ENCODE data around the gene GPR87. TPM values are rescaled to one million over a fixed set of nuclear protein-coding genes. Genes with fewer than 3 reads are reported as not detected.

GPR87 gene, protein sequence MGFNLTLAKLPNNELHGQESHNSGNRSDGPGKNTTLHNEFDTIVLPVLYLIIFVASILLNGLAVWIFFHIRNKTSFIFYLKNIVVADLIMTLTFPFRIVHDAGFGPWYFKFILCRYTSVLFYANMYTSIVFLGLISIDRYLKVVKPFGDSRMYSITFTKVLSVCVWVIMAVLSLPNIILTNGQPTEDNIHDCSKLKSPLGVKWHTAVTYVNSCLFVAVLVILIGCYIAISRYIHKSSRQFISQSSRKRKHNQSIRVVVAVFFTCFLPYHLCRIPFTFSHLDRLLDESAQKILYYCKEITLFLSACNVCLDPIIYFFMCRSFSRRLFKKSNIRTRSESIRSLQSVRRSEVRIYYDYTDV
- not detected for total RNA-seq

DNA sequence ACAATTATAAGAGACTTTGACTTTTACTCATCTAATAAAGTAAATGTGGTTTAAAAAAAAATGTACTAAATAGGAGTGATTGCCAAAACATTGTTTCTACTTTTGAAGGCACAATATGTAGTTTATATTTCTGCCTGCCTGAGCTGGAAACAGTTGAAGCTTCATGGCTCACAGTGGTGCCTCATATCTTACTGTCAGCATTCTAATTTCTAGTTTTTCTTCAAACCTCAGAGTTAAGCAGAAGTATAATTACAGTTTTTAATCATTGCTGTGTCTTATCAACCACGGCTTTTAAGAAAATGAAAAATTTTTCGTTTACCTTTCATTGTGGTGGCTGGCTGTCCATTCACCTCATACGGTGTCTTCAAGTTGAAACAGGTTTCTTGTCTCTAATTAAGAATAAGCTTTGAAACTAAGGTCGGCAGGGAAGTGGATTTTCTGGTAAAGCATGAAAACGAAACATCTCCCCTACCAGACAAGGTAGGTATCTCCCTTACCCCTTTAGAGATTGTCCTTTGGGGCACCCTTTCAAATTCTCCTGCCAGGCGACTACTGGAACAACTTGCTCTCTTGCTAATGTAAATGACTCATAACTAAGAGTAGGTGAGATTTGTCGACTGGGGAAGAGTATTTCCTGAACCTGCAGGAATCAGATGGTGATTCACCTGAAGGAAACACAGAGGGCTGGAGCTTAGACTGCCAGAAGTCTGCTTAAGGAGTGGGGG is at the start of gene GPR87:
Gene GPR87, minus strand, starts transcription at position 554 of the 725 bp plus-strand sequence. CDS start 16,720 bp downstream, outside the sequence.
- DNase-seq (ENCODE audit: low spot score), result no peak
- Histone ChIP-seq H3K9me3 (no peaks in the 10 kb centered on the region), H3K4me1 (no peaks in the 10 kb centered on the region), H3K27ac (no peak within 1 kb of the TSS), H3K36me3 (no peaks in the 10 kb centered on the region), H3K4me3 (no peak within 1 kb of the TSS), H3K27me3 (no peaks in the 10 kb centered on the region)
- no peak for TF ChIP-seq CTCF (IDR thresholded peaks at IDR 0.05)

- TF ChIP-seq CTCF (IDR thresholded peaks at IDR 0.05), result no peak
- no peak for DNase-seq (ENCODE audit: low spot score)
- Histone ChIP-seq H3K4me3 (no peak overlapping the region), H3K9me3 (no peaks in the 10 kb centered on the region), H3K27ac (no peak overlapping the region), H3K27me3 (no peaks in the 10 kb centered on the region), H3K36me3 (no peaks in the 10 kb centered on the region), H3K4me1 (no peaks in the 10 kb centered on the region)
Measured at GRCh38 chr3:151362751-151363174, 46.1 kb upstream of the GPR87 start.

GRCh38 chr3:151357463-151357850 is 40.8 kb upstream of the GPR87 start:
- H3K27me3 ChIP-seq, result no peaks in the 10 kb centered on the region
- H3K4me3 ChIP-seq, result no peak overlapping the region
- H3K4me1 ChIP-seq, result no peaks in the 10 kb centered on the region
- no peaks in the 10 kb centered on the region for H3K36me3 ChIP-seq
- DNase-seq (ENCODE audit: low spot score), result no peak
- no peaks in the 10 kb centered on the region for H3K9me3 ChIP-seq
- TF ChIP-seq CTCF (IDR thresholded peaks at IDR 0.05), result no peak
- H3K27ac ChIP-seq, result no peak overlapping the region

DNA sequence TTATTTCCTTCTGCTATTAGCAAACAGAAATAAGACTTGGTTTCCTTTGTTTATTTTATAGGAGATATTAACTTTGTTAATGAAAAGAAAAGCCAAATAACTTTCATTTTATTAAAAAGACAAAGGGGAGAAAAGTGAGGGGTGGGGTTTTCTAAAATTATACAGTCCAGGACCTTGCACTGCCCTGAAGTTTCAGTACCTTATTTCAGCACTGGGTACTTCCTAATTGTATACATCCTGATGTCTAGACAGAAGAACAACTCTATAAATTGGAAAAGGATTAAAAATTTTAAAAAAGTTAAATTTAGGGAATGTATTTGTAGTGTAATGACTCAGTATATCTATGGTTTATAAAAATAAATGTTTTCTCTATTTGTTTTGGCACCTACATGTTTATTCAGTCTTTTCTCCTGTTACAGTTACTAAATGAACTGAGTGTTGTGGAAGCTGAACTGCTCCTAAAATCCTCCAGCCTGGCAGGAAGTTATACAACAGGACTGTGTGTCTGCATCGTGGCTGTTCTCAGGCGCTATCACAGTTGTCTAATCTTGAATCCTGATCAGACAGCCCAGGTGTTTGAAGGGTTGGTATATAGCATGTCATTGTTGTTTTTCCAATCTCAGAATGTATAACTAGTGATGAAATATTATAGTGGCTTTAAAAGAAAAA is 40.3 kb upstream of the GPR87 start:
- no peak for DNase-seq (ENCODE audit: low spot score)
- H3K4me3 ChIP-seq, result no peak overlapping the region

DNA sequence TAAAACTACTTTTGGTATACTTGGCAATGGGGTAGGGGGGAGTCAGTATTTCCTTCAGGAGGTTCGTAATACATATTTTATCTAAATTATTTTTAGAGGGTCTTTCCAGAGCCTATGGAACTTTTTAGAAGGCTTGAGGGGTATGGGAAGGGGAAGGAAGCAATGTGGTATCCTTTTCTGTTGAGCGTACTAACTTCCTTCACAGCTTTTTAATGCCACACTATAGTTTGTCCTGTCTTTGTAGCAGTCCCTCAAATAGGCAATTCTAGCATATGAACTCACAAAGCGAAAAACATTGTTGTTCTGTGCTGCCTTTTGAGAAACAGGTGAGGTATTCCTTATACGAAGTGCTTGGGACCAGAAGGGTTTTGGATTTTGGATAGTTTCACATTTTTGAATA is 35.0 kb upstream of the GPR87 start:
- Histone ChIP-seq H3K4me1 (no peaks in the 10 kb centered on the region), H3K9me3 (no peaks in the 10 kb centered on the region), H3K27me3 (no peaks in the 10 kb centered on the region), H3K27ac (no peak overlapping the region), H3K36me3 (no peaks in the 10 kb centered on the region), H3K4me3 (no peak overlapping the region)
- no peak for TF ChIP-seq CTCF (IDR thresholded peaks at IDR 0.05)
- no peak for DNase-seq (ENCODE audit: low spot score)

More for the DNA sequence above, 40.3 kb upstream of the GPR87 start:
- TF ChIP-seq CTCF (IDR thresholded peaks at IDR 0.05), result no peak
- H3K36me3 ChIP-seq, result no peaks in the 10 kb centered on the region
- H3K27me3 ChIP-seq, result no peaks in the 10 kb centered on the region
- H3K4me1 ChIP-seq, result no peaks in the 10 kb centered on the region
- no peak overlapping the region for H3K27ac ChIP-seq
- H3K9me3 ChIP-seq, result no peaks in the 10 kb centered on the region

Data from right atrium auricular region (tissue), 2 donors.